Keratinocyte (primary cell): ENCODE measurements around the gene SLC39A10. TPM values are rescaled to one million over a fixed set of nuclear protein-coding genes. Genes with fewer than 3 reads are reported as not detected.

Experiments used
- DNase-seq: peaks from one replicate; pipeline ENCODE4 v3.0.0-alpha.2; 2011; ENCODE audit warnings: low read depth, missing footprints, low spot score
- FAIRE-seq: peaks from 2 replicates; lab custom pipeline; 2011; peaks lifted over from hg19 to GRCh38; lab: Jason Lieb, UNC
- H2AFZ ChIP-seq: 2 replicates; pipeline ENCODE4 v1.6.0; 2012; ENCODE audit warnings: low read length, control low read depth, inconsistent platforms; ENCODE audit not compliant: control insufficient read depth
- H3K27ac ChIP-seq: 2 replicates; pipeline ENCODE4 v1.5.1; 2011; ENCODE audit warnings: low read length; ENCODE audit not compliant: control insufficient read depth, insufficient read depth
- H3K27me3 ChIP-seq: 3 replicates; pipeline ENCODE4 v1.6.0; 2011; ENCODE audit warnings: low read length; ENCODE audit not compliant: control insufficient read depth, insufficient read depth; ENCODE audit errors: extremely low read depth
- H3K36me3 ChIP-seq, 2 experiments: 2 replicates in 1 of 2; 3 replicates in 1 of 2; pipeline ENCODE4 v1.5.1; 2011; ENCODE audit warnings: low read length in 2 of 2, mild to moderate bottlenecking in 1 of 2; ENCODE audit not compliant: control insufficient read depth in 2 of 2, insufficient read depth in 2 of 2; ENCODE audit errors: extremely low read depth in 1 of 2
- H3K4me1 ChIP-seq: 3 replicates; pipeline ENCODE4 v1.5.1; 2011; ENCODE audit warnings: low read length; ENCODE audit not compliant: control insufficient read depth, insufficient read depth; ENCODE audit errors: extremely low read depth
- H3K4me2 ChIP-seq: 3 replicates; pipeline ENCODE4 v1.6.0; 2011; ENCODE audit warnings: low read depth, low read length; ENCODE audit not compliant: control insufficient read depth, insufficient read depth; ENCODE audit errors: extremely low read depth
- H3K4me3 ChIP-seq, 3 experiments: fragments of 200-600 bp in 1 of 3; sonication (generic) in 1 of 3; 2 replicates in 2 of 3; 3 replicates in 1 of 3; pipeline ENCODE4 v1.5.1; 2011 to 2016; ENCODE audit warnings: low read length in 3 of 3, mild to moderate bottlenecking in 3 of 3, control low read depth in 2 of 3, inconsistent platforms in 1 of 3, low read depth in 1 of 3, mixed read lengths in 1 of 3, mixed run types in 1 of 3, moderate library complexity in 1 of 3; ENCODE audit not compliant: control insufficient read depth in 2 of 3, insufficient read depth in 2 of 3; ENCODE audit errors: extremely low read depth in 1 of 3
- H3K79me2 ChIP-seq: 2 replicates; pipeline ENCODE4 v1.6.0; 2012; ENCODE audit warnings: low read length; ENCODE audit not compliant: control insufficient read depth, insufficient read depth
- H3K9ac ChIP-seq: 3 replicates; pipeline ENCODE4 v1.6.0; 2011; ENCODE audit warnings: low read length; ENCODE audit not compliant: control insufficient read depth, insufficient read depth; ENCODE audit errors: extremely low read depth
- H3K9me1 ChIP-seq: 3 replicates; pipeline ENCODE4 v1.6.0; 2011; ENCODE audit warnings: low read length; ENCODE audit not compliant: control insufficient read depth, insufficient read depth; ENCODE audit errors: extremely low read depth
- H3K9me3 ChIP-seq: 2 replicates; pipeline ENCODE4 v1.5.1; 2012; ENCODE audit warnings: low read depth, low read length; ENCODE audit not compliant: control insufficient read depth
- H4K20me1 ChIP-seq: 3 replicates; pipeline ENCODE4 v1.6.0; 2011; ENCODE audit warnings: low read length; ENCODE audit not compliant: control insufficient read depth, insufficient read depth; ENCODE audit errors: extremely low read depth
- CTCF ChIP-seq, 3 experiments: IDR thresholded peaks in 1 of 3; conservative IDR thresholded peaks in 1 of 3; optimal IDR thresholded peaks in 1 of 3; 2 replicates in 2 of 3; 3 replicates in 1 of 3; pipeline versions ENCODE3 to v1.5.1; 2011; ENCODE audit warnings: low read length in 3 of 3, mild to moderate bottlenecking in 3 of 3, moderate library complexity in 2 of 3, control low read depth in 1 of 3, inconsistent platforms in 1 of 3; ENCODE audit not compliant: insufficient read depth in 2 of 3; ENCODE audit errors: extremely low read depth in 1 of 3
- EZH2 ChIP-seq: IDR thresholded peaks from one replicate; pipeline ENCODE4 v1.6.1; 2012; ENCODE audit warnings: inconsistent platforms, mild to moderate bottlenecking, low read length, moderate library complexity
- dilution Hi-C: fragments of 300-500 bp; cut with MboI; formaldehyde crosslinking; loops from one replicate; pipeline ENCODE4 v1.7.0; 2020; ENCODE audit warnings: low sequenced_read_pairs; ENCODE audit not compliant: extremely low pct_ligation_motif_present
- polyA plus RNA-seq, 5 experiments: library from polyadenylated mRNA; depleted of rRNA in 3 of 5; stranded (reverse) in 3 of 5; stranded (forward) in 1 of 5; unstranded in 1 of 5; fragments of >200 nt; gene quantifications; 1 replicate in 1 of 5; 2 replicates in 3 of 5; 3 replicates in 1 of 5; pipeline versions ENCODE4 v1.2.1 to v1.2.3, GENCODE V29; 2011 to 2012; ENCODE audit warnings: missing spikeins in 2 of 5, low read depth in 1 of 5, low replicate concordance in 1 of 5

Gene SLC39A10
- polyA plus RNA-seq, 1 donor (not counting 4 experiments of a cell fraction or from before 2014, with no cell fraction given): 19.4 TPM

GRCh38 chr2:195695002-195695631 lies 38.1 kb downstream of the SLC39A10 start:
- FAIRE-seq (no peak), DNase-seq (no peak)
- TF ChIP-seq EZH2 (no peak), CTCF (optimal IDR thresholded peaks at IDR 0.05 in 1 of 3, IDR thresholded peaks at IDR 0.05 in 1 of 3, conservative IDR thresholded peaks at IDR 0.05 in 1 of 3; ENCODE audit: extremely low read depth in 1 of 3, insufficient read depth in 2 of 3, low read length in 3 of 3) (no peak)
- no peaks in the 10 kb centered on the region for H3K9me3 ChIP-seq
- H3K4me1 ChIP-seq: no peaks in the 10 kb centered on the region
- no peak overlapping the region for H2AFZ ChIP-seq
- H4K20me1 ChIP-seq: no peaks in the 10 kb centered on the region
- H3K36me3 ChIP-seq: no peaks in the 10 kb centered on the region
- no peak overlapping the region for H3K4me3 ChIP-seq
- H3K9ac ChIP-seq: no peak overlapping the region
- H3K79me2 ChIP-seq: peaks cover 2% of the 10 kb centered on the region
- no peak overlapping the region for H3K27ac ChIP-seq
- no peaks in the 10 kb centered on the region for H3K9me1 ChIP-seq
- dilution Hi-C loops: no loop called here
- no peaks in the 10 kb centered on the region for H3K27me3 ChIP-seq
- H3K4me2 ChIP-seq: no peak overlapping the region

GRCh38 chr2:195696012-195696411 lies 39.0 kb downstream of the SLC39A10 start:
- Histone ChIP-seq H3K4me2 (no peak overlapping the region), H3K9me3 (no peaks in the 10 kb centered on the region), H2AFZ (no peak overlapping the region), H3K27ac (no peak overlapping the region), H4K20me1 (no peaks in the 10 kb centered on the region), H3K36me3 (no peaks in the 10 kb centered on the region), H3K9ac (no peak overlapping the region), H3K79me2 (peaks cover 2% of the 10 kb centered on the region), H3K9me1 (no peaks in the 10 kb centered on the region), H3K27me3 (no peaks in the 10 kb centered on the region), H3K4me1 (no peaks in the 10 kb centered on the region), H3K4me3 (no peak overlapping the region)
- DNase-seq (no peak), FAIRE-seq (no peak)
- TF ChIP-seq EZH2: no peak
- TF ChIP-seq CTCF (optimal IDR thresholded peaks at IDR 0.05 in 1 of 3, IDR thresholded peaks at IDR 0.05 in 1 of 3, conservative IDR thresholded peaks at IDR 0.05 in 1 of 3; ENCODE audit: extremely low read depth in 1 of 3, insufficient read depth in 2 of 3, low read length in 3 of 3): no peak
- dilution Hi-C loops: no loop called here
